H9 (cell line): ENCODE data around the gene TRAF2. TPM values are rescaled to one million over a fixed set of nuclear protein-coding genes. Genes with fewer than 3 reads are reported as not detected.

Experiments
- DNase-seq: peaks from one replicate; pipeline ENCODE4 v3.0.0-alpha.2; 2017
- H2AFZ ChIP-seq: one replicate; pipeline ENCODE4 v1.6.1; 2013; ENCODE audit warnings: mild to moderate bottlenecking, low read length, control low read depth, moderate library complexity
- H2AK5ac ChIP-seq: 2 replicates; pipeline ENCODE4 v1.6.1; 2013; ENCODE audit warnings: low read length, control low read depth, mixed read lengths; ENCODE audit not compliant: insufficient read length
- H2BK120ac ChIP-seq: one replicate; pipeline ENCODE4 v1.6.1; 2013; ENCODE audit warnings: low read depth, mild to moderate bottlenecking, low read length, control low read depth, inconsistent platforms; ENCODE audit not compliant: poor library complexity, severe bottlenecking
- H2BK12ac ChIP-seq: 2 replicates; pipeline ENCODE4 v1.6.1; 2013; ENCODE audit warnings: low read length, control low read depth, mixed read lengths, low read depth; ENCODE audit not compliant: insufficient read length
- H2BK15ac ChIP-seq: 2 replicates; pipeline ENCODE4 v1.6.1; 2013; ENCODE audit warnings: low read depth, low read length, control low read depth
- H2BK20ac ChIP-seq: one replicate; pipeline ENCODE4 v1.6.1; 2013; ENCODE audit warnings: low read depth, mild to moderate bottlenecking, low read length, control low read depth, inconsistent platforms; ENCODE audit not compliant: poor library complexity, severe bottlenecking
- H2BK5ac ChIP-seq: 2 replicates; pipeline ENCODE4 v1.6.1; 2013; ENCODE audit warnings: low read length, control low read depth, mixed read lengths; ENCODE audit not compliant: insufficient read length
- H3K14ac ChIP-seq: 2 replicates; pipeline ENCODE4 v1.6.1; 2013; ENCODE audit warnings: low read length, control low read depth; ENCODE audit not compliant: insufficient read depth
- H3K18ac ChIP-seq: 2 replicates; pipeline ENCODE4 v1.6.1; 2013; ENCODE audit warnings: low read depth, mild to moderate bottlenecking, mixed read lengths, low read length, control low read depth; ENCODE audit not compliant: insufficient read length
- H3K23ac ChIP-seq: 2 replicates; pipeline ENCODE4 v1.6.1; 2013; ENCODE audit warnings: low read length, control low read depth, mixed read lengths, low read depth; ENCODE audit not compliant: insufficient read length
- H3K23me2 ChIP-seq: 2 replicates; pipeline ENCODE4 v1.6.1; 2013; ENCODE audit warnings: low read depth, mild to moderate bottlenecking, mixed read lengths, low read length, control low read depth; ENCODE audit not compliant: insufficient read length, poor library complexity, severe bottlenecking
- H3K27ac ChIP-seq: 2 replicates; pipeline ENCODE4 v1.5.1; 2013; ENCODE audit warnings: low read length, control low read depth, mixed read lengths, low read depth; ENCODE audit not compliant: insufficient read length
- H3K27me3 ChIP-seq: 2 replicates; pipeline ENCODE4 v1.6.1; 2013; ENCODE audit warnings: low read length, control low read depth, inconsistent platforms; ENCODE audit not compliant: insufficient read depth
- H3K4ac ChIP-seq: 2 replicates; pipeline ENCODE4 v1.6.1; 2013; ENCODE audit warnings: low read depth, mild to moderate bottlenecking, control low read depth, inconsistent platforms, low read length, moderate library complexity
- H3K4me1 ChIP-seq: 2 replicates; pipeline ENCODE4 v1.6.1; 2013; ENCODE audit warnings: low read length, control low read depth, inconsistent platforms; ENCODE audit not compliant: insufficient read depth
- H3K4me2 ChIP-seq: 2 replicates; pipeline ENCODE4 v1.6.1; 2013; ENCODE audit warnings: low read length, control low read depth, mixed read lengths; ENCODE audit not compliant: insufficient read length, insufficient read depth
- H3K56ac ChIP-seq: 2 replicates; pipeline ENCODE4 v1.6.1; 2013; ENCODE audit warnings: low read depth, mild to moderate bottlenecking, mixed read lengths, low read length, control low read depth; ENCODE audit not compliant: insufficient read length
- H3K79me1 ChIP-seq: 2 replicates; pipeline ENCODE4 v1.6.1; 2013; ENCODE audit warnings: low read depth, mild to moderate bottlenecking, moderate library complexity, low read length, control low read depth, inconsistent platforms; ENCODE audit not compliant: insufficient read depth, poor library complexity, severe bottlenecking
- H3K79me2 ChIP-seq: 2 replicates; pipeline ENCODE4 v1.6.1; 2013; ENCODE audit warnings: low read length, control low read depth, inconsistent platforms; ENCODE audit not compliant: insufficient read depth
- H3K9ac ChIP-seq: 2 replicates; pipeline ENCODE4 v1.6.1; 2013; ENCODE audit warnings: low read length, control low read depth, mixed read lengths; ENCODE audit not compliant: insufficient read length; ENCODE audit errors: extremely low read depth
- H3K9me3 ChIP-seq: one replicate; pipeline ENCODE4 v1.6.1; 2013; ENCODE audit warnings: low read depth, low read length, inconsistent platforms; ENCODE audit not compliant: control insufficient read depth
- H3T11ph ChIP-seq: one replicate; pipeline ENCODE4 v1.6.1; 2013; ENCODE audit warnings: mild to moderate bottlenecking, low read length, control low read depth, inconsistent platforms
- H4K20me1 ChIP-seq: one replicate; pipeline ENCODE4 v1.6.1; 2013; ENCODE audit not compliant: control insufficient read depth, insufficient read length, insufficient read depth
- H4K5ac ChIP-seq: 2 replicates; pipeline ENCODE4 v1.6.1; 2013; ENCODE audit warnings: low read depth, mild to moderate bottlenecking, mixed read lengths, low read length, control low read depth; ENCODE audit not compliant: insufficient read length
- H4K8ac ChIP-seq: replicated peaks from 2 replicates; pipeline ENCODE4 v1.6.1; 2013; ENCODE audit warnings: low read length, control low read depth, mixed read lengths, low read depth; ENCODE audit not compliant: insufficient read length
- H4K91ac ChIP-seq: 2 replicates; pipeline ENCODE4 v1.6.1; 2013; ENCODE audit warnings: low read depth, mild to moderate bottlenecking, moderate library complexity, mixed read lengths, low read length, control low read depth; ENCODE audit not compliant: insufficient read length
- H3K27ac Mint-ChIP-seq, 3 experiments: 2 replicates in 2 of 3; 3 replicates in 1 of 3; pipeline ENCODE4 v1.8.0; 2020 to 2021; ENCODE audit warnings: mixed read lengths in 3 of 3, mild to moderate bottlenecking in 1 of 3, moderate library complexity in 1 of 3
- H3K27me3 Mint-ChIP-seq: 2 replicates; pipeline ENCODE4 v1.8.0; 2021; ENCODE audit warnings: low read depth, mild to moderate bottlenecking, moderate library complexity, mixed read lengths
- H3K36me3 Mint-ChIP-seq, 3 experiments: 2 replicates in 2 of 3; 3 replicates in 1 of 3; pipeline ENCODE4 v1.8.0; 2020 to 2021; ENCODE audit warnings: low read depth in 3 of 3, mixed read lengths in 3 of 3; ENCODE audit not compliant: insufficient read depth in 1 of 3
- H3K4me1 Mint-ChIP-seq, 2 experiments: 2 replicates each; pipeline ENCODE4 v1.8.0; 2020; ENCODE audit warnings: mixed read lengths in 2 of 2
- H3K4me3 Mint-ChIP-seq, 2 experiments: 2 replicates in 1 of 2; 3 replicates in 1 of 2; pipeline ENCODE4 v1.8.0; 2020 to 2021; ENCODE audit warnings: mild to moderate bottlenecking in 2 of 2, mixed read lengths in 2 of 2, moderate library complexity in 1 of 2
- H3K9me3 Mint-ChIP-seq, 2 experiments: 2 replicates in 1 of 2; 3 replicates in 1 of 2; pipeline ENCODE4 v1.8.0; 2020; ENCODE audit warnings: mild to moderate bottlenecking in 2 of 2, mixed read lengths in 2 of 2, moderate library complexity in 1 of 2
- CTCF ChIP-seq: fragments of 200-600 bp; sonication (generic); conservative IDR thresholded peaks from 3 replicates; pipeline ENCODE4 v1.8.0; 2021; ENCODE audit warnings: antibody characterized with exemption, mild to moderate bottlenecking
- WGBS: extraction: QIAGEN DNeasy Blood & Tissue Kit; methylation state at CpG from one replicate; pipeline ENCODE4 v1.1.7; 2013; ENCODE audit warnings: missing lambda C conversion rate, low lambda C conversion rate, mixed read lengths; ENCODE audit not compliant: insufficient read length; ENCODE audit errors: extremely low coverage; 5-methylcytosine and 5-hydroxymethylcytosine counted together
- total RNA-seq: library from RNA; stranded (reverse); gene quantifications from 2 replicates; pipeline ENCODE4 v1.2.1, GENCODE V29; 2021

The TRAF2 gene
- total RNA-seq, 1 experiment from 2014 or later, result 48.8 TPM

- Histone ChIP-seq H3K79me1 (no peaks in the 10 kb centered on the region), H4K8ac (no peak overlapping the region), H2BK15ac (no peak overlapping the region), H3K4me2 (no peak overlapping the region), H2AFZ (no peak overlapping the region), H3T11ph (no peak overlapping the region), H3K23me2 (no peaks in the 10 kb centered on the region), H3K4me1 (no peaks in the 10 kb centered on the region), H2BK5ac (no peak overlapping the region), H2BK12ac (no peak overlapping the region), H3K56ac (no peak overlapping the region), H4K20me1 (no peaks in the 10 kb centered on the region), H4K5ac (no peak overlapping the region), H3K4ac (no peak overlapping the region), H3K79me2 (no peaks in the 10 kb centered on the region), H3K27ac (no peak overlapping the region), H4K91ac (no peak overlapping the region), H2AK5ac (no peak overlapping the region), H3K18ac (no peak overlapping the region), H3K9ac (no peak overlapping the region), H3K23ac (no peak overlapping the region), H3K9me3 (peaks cover 9% of the 10 kb centered on the region), H3K14ac (no peak overlapping the region), H2BK120ac (no peak overlapping the region), H3K27me3 (no peaks in the 10 kb centered on the region), H2BK20ac (no peak overlapping the region)
- WGBS, result no CpG with 5 or more reads among the region's 5 CpGs
- peaks cover 35% of the 10 kb centered on the region for H3K27me3 Mint-ChIP-seq
- peaks cover 1 to 6% (median 5%) of the 10 kb centered on the region in 3 experiments; a peak in 5 of 7 replicates for H3K36me3 Mint-ChIP-seq
- no peak overlapping the region for H3K27ac Mint-ChIP-seq
- no peak for TF ChIP-seq CTCF
- H3K4me3 Mint-ChIP-seq, result no peak overlapping the region
- H3K9me3 Mint-ChIP-seq, result peaks cover 36 to 39% of the 10 kb centered on the region in 2 experiments
- peaks cover 0 to 1% of the 10 kb centered on the region in 2 experiments; a peak in 2 of 4 replicates for H3K4me1 Mint-ChIP-seq
- DNase-seq, result no peak
Measured at GRCh38 chr9:136876476-136876875, 9.8 kb upstream of the TRAF2 start.
